GM12865 (cell line): Measurements from ENCODE around the gene NARF.

ENCODE experiments used
- DNase-seq: peaks from one replicate; pipeline ENCODE4 v3.0.0; 2010; ENCODE audit warnings: low read depth
- H3K4me3 ChIP-seq: 2 replicates; pipeline ENCODE4 v1.5.1; 2011; ENCODE audit warnings: mild to moderate bottlenecking, low read depth, low read length, control low read depth
- CTCF ChIP-seq: IDR thresholded peaks from 2 replicates; pipeline ENCODE4 v1.5.1; 2011; ENCODE audit warnings: low read length, control low read depth, low read depth, inconsistent platforms; ENCODE audit not compliant: insufficient read depth; ENCODE audit errors: missing control alignments

Gene NARF

GRCh38 chr17:82438401-82439193, 19.9 kb upstream of the NARF start:
- no peak for DNase-seq
- H3K4me3 ChIP-seq = no peak overlapping the region
- no peak for TF ChIP-seq CTCF

- no peak for DNase-seq
- TF ChIP-seq CTCF = no peak
- H3K4me3 ChIP-seq = no peak overlapping the region
Measured at GRCh38 chr17:82439194-82439828, 19.2 kb upstream of the NARF start.

- TF ChIP-seq CTCF = no peak
- DNase-seq = no peak
Measured at GRCh38 chr17:82439829-82440365, 18.6 kb upstream of the NARF start.

GRCh38 chr17:82440469-82440981, 18.0 kb upstream of the NARF start:
- DNase-seq = no peak
- no peak for TF ChIP-seq CTCF
- no peak overlapping the region for H3K4me3 ChIP-seq

More at GRCh38 chr17:82439829-82440365, 18.6 kb upstream of the NARF start:
- no peak overlapping the region for H3K4me3 ChIP-seq

- DNase-seq = no peak
- no peak for TF ChIP-seq CTCF
- no peak overlapping the region for H3K4me3 ChIP-seq
Measured at GRCh38 chr17:82440991-82441627, 17.4 kb upstream of the NARF start.

- no peak for TF ChIP-seq CTCF
- H3K4me3 ChIP-seq = no peak overlapping the region
- peak; percentile 54 for DNase-seq
Measured at GRCh38 chr17:82441691-82442487, 16.7 kb upstream of the NARF start.
